HepG2 (cell line): Measurements from ENCODE around the gene ANGPTL2. TPM values are rescaled to one million over a fixed set of nuclear protein-coding genes. Genes with fewer than 3 reads are reported as not detected.

ENCODE experiments used
- ARID4A ChIP-seq: sonication (generic); formaldehyde crosslinking; IDR thresholded peaks from 2 replicates; pipeline ENCODE4 v1.5.0; 2020; ENCODE audit warnings: mild to moderate bottlenecking, missing genetic modification reagents, borderline replicate concordance
- ETV6 ChIP-seq: sonication (generic); formaldehyde crosslinking; conservative IDR thresholded peaks from 2 replicates; pipeline ENCODE4 v1.4.0; 2020; ENCODE audit warnings: missing genetic modification reagents
- GABPB1 ChIP-seq: IDR thresholded peaks from 2 replicates; pipeline ENCODE4 v1.6.1; 2016; ENCODE audit warnings: mild to moderate bottlenecking, missing genetic modification reagents, moderate library complexity, missing compliant biosample characterization
- HIVEP1 ChIP-seq: sonication (generic); formaldehyde crosslinking; IDR thresholded peaks from 2 replicates; pipeline ENCODE4 v1.4.0; 2020; ENCODE audit warnings: mild to moderate bottlenecking, missing genetic modification reagents
- MAZ ChIP-seq, 2 experiments: sonication (generic) in 1 of 2; formaldehyde crosslinking in 1 of 2; IDR thresholded peaks; 2 replicates each; pipeline versions ENCODE4 v1.5.0 to v1.6.1; 2012 to 2020; ENCODE audit warnings: low read depth in 2 of 2, mild to moderate bottlenecking in 2 of 2, borderline replicate concordance in 1 of 2, improper control_type of control experiment in 1 of 2, low read length in 1 of 2, missing genetic modification reagents in 1 of 2, moderate library complexity in 1 of 2
- MXI1 ChIP-seq: IDR thresholded peaks from 3 replicates; pipeline ENCODE4 v1.6.1; 2012; ENCODE audit warnings: low read depth, low read length, inconsistent platforms, borderline replicate concordance
- PHF21A ChIP-seq: sonication (generic); formaldehyde crosslinking; IDR thresholded peaks from 2 replicates; pipeline ENCODE4 v1.5.0; 2020; ENCODE audit warnings: mild to moderate bottlenecking, missing genetic modification reagents
- POLR2AphosphoS5 ChIP-seq: IDR thresholded peaks from 2 replicates; pipeline ENCODE4 v1.6.1; 2012; ENCODE audit warnings: low read depth, low read length
- TFDP1 ChIP-seq: IDR thresholded peaks from 2 replicates; pipeline ENCODE4 v1.6.1; 2016; ENCODE audit warnings: missing compliant biosample characterization, missing genetic modification reagents, borderline replicate concordance
- U2AF1 ChIP-seq: fragments of 200-400 bp; formaldehyde crosslinking; optimal IDR thresholded peaks from 2 replicates; pipeline ENCODE3; 2017; ENCODE audit warnings: mild to moderate bottlenecking, low read depth, low read length
- ZBTB33 ChIP-seq: sonication (generic); formaldehyde crosslinking; IDR thresholded peaks from 2 replicates; pipeline ENCODE4 v1.4.0; 2020; ENCODE audit warnings: missing genetic modification reagents
- ZMYM4 ChIP-seq: sonication (generic); formaldehyde crosslinking; IDR thresholded peaks from 2 replicates; pipeline ENCODE4 v1.8.1; 2023; ENCODE audit warnings: mild to moderate bottlenecking, missing genetic modification reagents
- ZNF3 ChIP-seq: IDR thresholded peaks from 2 replicates; pipeline ENCODE4 v1.7.0; 2017; ENCODE audit warnings: inconsistent platforms
- ZNF567 ChIP-seq: sonication (generic); formaldehyde crosslinking; IDR thresholded peaks from 2 replicates; pipeline ENCODE4 v1.8.1; 2023; ENCODE audit warnings: mild to moderate bottlenecking, missing genetic modification reagents, borderline replicate concordance
- ZNF687 ChIP-seq: sonication (generic); formaldehyde crosslinking; IDR thresholded peaks from 2 replicates; pipeline ENCODE4 v1.5.1; 2020; ENCODE audit warnings: mild to moderate bottlenecking, missing genetic modification reagents, moderate library complexity
- polyA plus RNA-seq, 8 experiments: library from polyadenylated mRNA; depleted of rRNA in 3 of 8; stranded (reverse) in 7 of 8; unstranded in 1 of 8; fragments of >200 nt; fragmentation: Illumina TruSeq in 4 of 8; extraction: Trizol in 4 of 8; gene quantifications; 2 replicates each; pipeline versions ENCODE4 v1.2.1 to v1.2.3, GENCODE V29; 2011 to 2016; ENCODE audit warnings: low read depth in 4 of 8, missing spikeins in 1 of 8, mixed read lengths in 1 of 8; ENCODE audit not compliant: insufficient read depth in 1 of 8
- total RNA-seq, 5 experiments: library from RNA; depleted of rRNA; stranded (reverse); fragments of >200 nt; fragmentation: Illumina TruSeq; extraction: Trizol; gene quantifications; 2 replicates each; pipeline ENCODE4 v1.2.3, GENCODE V29; 2016; ENCODE audit warnings: low read depth in 1 of 5

ANGPTL2 gene
- total and polyA plus RNA-seq, 2 of the 13 experiments (the other 11 are each of a cell fraction or from before 2014, with no cell fraction given), result 0.91 to 21.0 TPM

- TF ChIP-seq ZNF687 (CRISPR knock-in tag) (peak; percentile 89), TFDP1 (CRISPR knock-in tag) (peak; percentile 17; the same call in 1 of the 2 replicates), HIVEP1 (peak; percentile 38), ZNF567 (CRISPR knock-in tag) (no peak), ZBTB33 (CRISPR knock-in tag) (peak; percentile 58), ZNF3 (CRISPR knock-in tag) (no peak), ETV6 (CRISPR knock-in tag) (0 out of 2 replicates have a peak, but pooled peaks have one; percentile 20), MAZ (IDR thresholded peaks at IDR 0.05; ENCODE audit: borderline replicate concordance, low read depth, low read length) (no peak), MAZ (CRISPR knock-in tag; IDR thresholded peaks at IDR 0.05; ENCODE audit: low read depth) (0 out of 2 replicates have a peak, but pooled peaks have one; percentile 42), U2AF1 (no peak), GABPB1 (CRISPR knock-in tag) (peak; percentile 54; the same call in 1 of the 2 replicates), PHF21A (CRISPR knock-in tag) (peak; percentile 21; the same call in 1 of the 2 replicates), MXI1 (peak; percentile 35; the same call in 1 of the 3 replicates), ARID4A (CRISPR knock-in tag) (peak; percentile 49; the same call in 1 of the 2 replicates), POLR2AphosphoS5 (peak; percentile 32; the same call in 1 of the 2 replicates), ZMYM4 (peak; percentile 36; the same call in 1 of the 2 replicates)
These were observed at the start of gene ANGPTL2 (continued) for GRCh38 chr9:127122176-127123063.
